Activated T-cell treated with anti-CD3 and anti-CD28 coated beads for 1 hour (primary cell): ENCODE measurements around the gene C20orf204.
"Not testable (repeated sequence)": the region's sequence is repeated elsewhere in the genome, so short reads cannot be mapped to it uniquely, and the experiment has no call there.

Experiments
- DNase-seq: peaks from one replicate; pipeline ENCODE4 v3.0.0-alpha.2; 2020; ENCODE audit warnings: low read depth

C20orf204 gene

DNA sequence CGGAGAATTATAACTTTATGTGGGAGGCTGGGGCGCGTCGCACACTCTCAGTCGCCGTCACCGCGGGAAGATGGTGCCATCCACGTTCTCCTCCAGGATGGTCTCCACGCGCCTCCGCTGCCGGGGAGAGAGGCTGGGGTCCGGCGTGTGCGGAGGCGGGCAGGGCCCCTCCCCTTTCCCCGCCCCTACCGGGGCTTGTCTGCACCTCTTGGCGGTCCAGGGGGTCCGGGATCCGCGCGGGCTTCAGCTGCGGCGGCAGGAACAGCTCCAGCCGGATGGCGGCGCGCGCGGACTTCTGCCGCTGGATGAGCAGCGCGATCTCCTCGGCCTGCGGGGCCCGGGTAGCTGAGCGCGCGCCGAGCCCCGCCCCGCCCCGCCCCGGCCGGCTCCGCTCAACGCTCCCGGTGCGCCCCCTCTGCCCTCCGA is 47.4 kb downstream of the C20orf204 start:
- peak; percentile 54 for DNase-seq

- DNase-seq: no peak
Observed at GRCh38 chr20:64083804-64084684, 48.1 kb downstream of the C20orf204 start, which contains the start of gene LKAAEAR1. LKAAEAR1 (minus strand) TSS chr20:64084398; CDS start chr20:64084219, 179 bp downstream.

- no peak for DNase-seq
Observed at GRCh38 chr20:64084685-64085152, 48.7 kb downstream of the C20orf204 start.

- DNase-seq: no peak
Observed at GRCh38 chr20:64086801-64087200, 50.8 kb downstream of the C20orf204 start.

DNA sequence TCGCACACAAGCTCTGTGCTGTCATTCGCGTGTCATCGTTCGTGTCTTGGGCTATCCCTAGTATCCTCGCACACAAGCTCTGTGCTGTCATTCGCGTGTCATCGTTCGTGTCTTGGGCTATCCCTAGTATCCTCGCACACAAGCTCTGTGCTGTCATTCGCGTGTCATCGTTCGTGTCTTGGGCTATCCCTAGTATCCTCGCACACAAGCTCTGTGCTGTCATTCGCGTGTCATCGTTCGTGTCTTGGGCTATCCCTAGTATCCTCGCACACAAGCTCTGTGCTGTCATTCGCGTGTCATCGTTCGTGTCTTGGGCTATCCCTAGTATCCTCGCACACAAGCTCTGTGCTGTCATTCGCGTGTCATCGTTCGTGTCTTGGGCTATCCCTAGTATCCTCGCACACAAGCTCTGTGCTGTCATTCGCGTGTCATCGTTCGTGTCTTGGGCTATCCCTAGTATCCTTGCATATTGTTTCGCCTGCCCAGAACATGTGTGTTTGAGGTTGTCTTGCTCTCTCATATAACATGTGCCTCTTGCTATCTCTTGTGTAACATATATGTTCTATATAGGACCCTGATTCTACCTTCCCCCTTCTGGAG is 51.3 kb downstream of the C20orf204 start:
- DNase-seq: not testable (repeated sequence)

- not testable (repeated sequence) for DNase-seq
Observed at GRCh38 chr20:64088586-64088985, 52.6 kb downstream of the C20orf204 start.
